Measurements from ENCODE around the gene ASPG.

ASPG gene

GRCh38 chr14:104048758-104049507 lies 36.6 kb upstream of the ASPG start:
- no peak for DNase-seq (ENCODE audit: low read depth in 1 of 2, low spot score in 1 of 2)
- Histone ChIP-seq H3K27me3 (ENCODE audit: insufficient read depth, poor library complexity, severe bottlenecking) (no peaks in the 10 kb centered on the region), H3K27ac (replicated peaks) (no peak overlapping the region), H3K4me3 (replicated peaks; ENCODE audit: insufficient read depth, low read length) (no peak overlapping the region)
- TF ChIP-seq GABPA (IDR thresholded peaks at IDR 0.05; ENCODE audit: low read depth), result no peak
- TF ChIP-seq SPI1 (IDR thresholded peaks at IDR 0.05; ENCODE audit: borderline replicate concordance, low read depth), result no peak
- TF ChIP-seq POLR2AphosphoS5 (IDR thresholded peaks at IDR 0.05; ENCODE audit: low read depth), result no peak
- TF ChIP-seq CTCF (IDR thresholded peaks at IDR 0.05; ENCODE audit: insufficient read depth, low read length), result no peak
- TF ChIP-seq, protein P1, sequence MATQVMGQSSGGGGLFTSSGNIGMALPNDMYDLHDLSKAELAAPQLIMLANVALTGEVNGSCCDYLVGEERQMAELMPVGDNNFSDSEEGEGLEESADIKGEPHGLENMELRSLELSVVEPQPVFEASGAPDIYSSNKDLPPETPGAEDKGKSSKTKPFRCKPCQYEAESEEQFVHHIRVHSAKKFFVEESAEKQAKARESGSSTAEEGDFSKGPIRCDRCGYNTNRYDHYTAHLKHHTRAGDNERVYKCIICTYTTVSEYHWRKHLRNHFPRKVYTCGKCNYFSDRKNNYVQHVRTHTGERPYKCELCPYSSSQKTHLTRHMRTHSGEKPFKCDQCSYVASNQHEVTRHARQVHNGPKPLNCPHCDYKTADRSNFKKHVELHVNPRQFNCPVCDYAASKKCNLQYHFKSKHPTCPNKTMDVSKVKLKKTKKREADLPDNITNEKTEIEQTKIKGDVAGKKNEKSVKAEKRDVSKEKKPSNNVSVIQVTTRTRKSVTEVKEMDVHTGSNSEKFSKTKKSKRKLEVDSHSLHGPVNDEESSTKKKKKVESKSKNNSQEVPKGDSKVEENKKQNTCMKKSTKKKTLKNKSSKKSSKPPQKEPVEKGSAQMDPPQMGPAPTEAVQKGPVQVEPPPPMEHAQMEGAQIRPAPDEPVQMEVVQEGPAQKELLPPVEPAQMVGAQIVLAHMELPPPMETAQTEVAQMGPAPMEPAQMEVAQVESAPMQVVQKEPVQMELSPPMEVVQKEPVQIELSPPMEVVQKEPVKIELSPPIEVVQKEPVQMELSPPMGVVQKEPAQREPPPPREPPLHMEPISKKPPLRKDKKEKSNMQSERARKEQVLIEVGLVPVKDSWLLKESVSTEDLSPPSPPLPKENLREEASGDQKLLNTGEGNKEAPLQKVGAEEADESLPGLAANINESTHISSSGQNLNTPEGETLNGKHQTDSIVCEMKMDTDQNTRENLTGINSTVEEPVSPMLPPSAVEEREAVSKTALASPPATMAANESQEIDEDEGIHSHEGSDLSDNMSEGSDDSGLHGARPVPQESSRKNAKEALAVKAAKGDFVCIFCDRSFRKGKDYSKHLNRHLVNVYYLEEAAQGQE (IDR thresholded peaks at IDR 0.05; ENCODE audit: insufficient replicate concordance, low read depth), result no peak

DNA sequence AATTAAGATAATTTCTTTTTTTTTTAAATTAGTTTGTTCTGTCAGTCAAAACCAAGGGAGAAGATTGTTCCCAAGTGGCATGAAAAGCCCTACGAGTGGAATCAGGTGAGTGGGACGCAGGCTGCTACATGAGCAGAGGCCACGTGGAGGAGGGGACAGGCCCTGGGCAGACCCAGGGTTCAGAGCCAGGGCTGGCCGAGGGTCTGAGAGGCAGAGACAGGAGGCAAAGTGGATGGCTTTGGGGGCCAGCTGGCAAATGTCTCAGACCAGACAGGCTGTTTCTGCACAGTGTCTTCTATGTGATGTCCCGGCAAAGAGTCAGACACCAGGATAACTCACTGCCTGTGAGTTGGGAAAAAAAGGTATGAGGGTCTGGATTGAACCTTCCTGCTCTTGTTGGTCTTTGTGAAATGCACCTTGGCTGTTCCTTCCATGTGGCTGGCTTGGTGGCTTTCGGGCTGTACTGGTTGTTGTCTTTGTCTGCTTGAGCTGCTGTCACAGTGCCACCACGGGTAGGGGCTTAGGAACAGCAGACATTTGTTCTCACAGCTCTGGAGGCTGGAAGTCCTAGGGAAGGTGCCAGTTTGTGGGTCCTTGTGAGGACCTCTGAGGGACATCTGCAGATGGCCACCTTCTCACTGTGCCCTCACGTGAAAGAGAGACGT lies 35.8 kb upstream of the ASPG start:
- DNase-seq (ENCODE audit: low read depth in 1 of 2, low spot score in 1 of 2), result no peak
- no peaks in the 10 kb centered on the region for H3K27me3 ChIP-seq (ENCODE audit: insufficient read depth, poor library complexity, severe bottlenecking)
- H3K27ac ChIP-seq (replicated peaks), result no peak overlapping the region
- H3K4me3 ChIP-seq (replicated peaks; ENCODE audit: insufficient read depth, low read length), result no peak overlapping the region
- no peak for TF ChIP-seq POLR2AphosphoS5 (IDR thresholded peaks at IDR 0.05; ENCODE audit: low read depth)
- TF ChIP-seq, protein P1 (IDR thresholded peaks at IDR 0.05; ENCODE audit: insufficient replicate concordance, low read depth), result no peak
- no peak for TF ChIP-seq SPI1 (IDR thresholded peaks at IDR 0.05; ENCODE audit: borderline replicate concordance, low read depth)

DNA sequence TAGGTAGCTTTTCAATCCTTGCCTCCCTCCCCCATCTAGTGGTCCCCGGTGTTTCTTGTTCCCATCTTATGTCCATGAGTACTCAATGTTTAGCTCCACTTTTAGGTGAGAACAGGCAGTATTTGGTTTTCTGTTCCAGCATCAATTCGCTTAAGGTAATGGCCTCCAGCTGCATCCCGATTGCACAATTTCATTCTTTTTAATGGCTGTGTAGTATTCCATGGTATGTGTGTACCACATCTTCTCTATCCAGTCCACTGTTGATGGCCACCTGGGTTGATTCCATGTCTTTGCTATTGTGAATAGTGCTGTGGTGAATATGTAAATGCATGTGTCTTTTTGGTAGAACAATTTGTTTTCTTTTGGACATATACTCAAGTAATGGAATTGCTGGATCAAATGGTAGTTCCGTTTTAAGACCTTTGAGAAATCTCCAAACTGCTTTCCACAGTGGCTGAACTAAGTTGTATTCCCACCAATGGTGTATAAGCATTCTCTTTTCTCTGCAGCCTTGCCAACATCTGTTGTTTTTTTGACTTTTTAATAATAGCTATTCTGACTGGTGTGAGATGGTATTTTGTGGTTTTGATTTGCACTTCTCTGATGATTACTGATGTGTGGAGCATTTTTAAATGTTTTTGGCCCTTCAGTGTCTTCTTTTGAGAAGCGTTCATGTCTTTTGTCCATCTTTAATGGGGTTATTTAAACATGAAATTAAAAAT lies 34.2 kb upstream of the ASPG start:
- no peak overlapping the region for H3K4me3 ChIP-seq (replicated peaks; ENCODE audit: insufficient read depth, low read length)
- H3K27me3 ChIP-seq (ENCODE audit: insufficient read depth, poor library complexity, severe bottlenecking), result no peaks in the 10 kb centered on the region
- no peak for DNase-seq (ENCODE audit: low read depth in 1 of 2, low spot score in 1 of 2)
- TF ChIP-seq, protein P1 (IDR thresholded peaks at IDR 0.05; ENCODE audit: insufficient replicate concordance, low read depth), result no peak
- TF ChIP-seq POLR2AphosphoS5 (IDR thresholded peaks at IDR 0.05; ENCODE audit: low read depth) (no peak), GABPA (IDR thresholded peaks at IDR 0.05; ENCODE audit: low read depth) (no peak), CTCF (IDR thresholded peaks at IDR 0.05; ENCODE audit: insufficient read depth, low read length) (no peak), SPI1 (IDR thresholded peaks at IDR 0.05; ENCODE audit: borderline replicate concordance, low read depth) (no peak)
- H3K27ac ChIP-seq (replicated peaks), result no peak overlapping the region
